Neutrophil (primary cell): Measurements from ENCODE around the gene WNK1.

ENCODE experiments used
- H3K27ac ChIP-seq: fragments of 200-600 bp; sonication (generic); 2 replicates; pipeline ENCODE4 v1.5.1; 2016; ENCODE audit warnings: mild to moderate bottlenecking, moderate library complexity
- H3K27me3 ChIP-seq: fragments of 200-600 bp; sonication (generic); 2 replicates; pipeline ENCODE4 v1.6.0; 2016; ENCODE audit warnings: mild to moderate bottlenecking
- H3K36me3 ChIP-seq: fragments of 200-600 bp; sonication (generic); 2 replicates; pipeline ENCODE4 v1.5.1; 2017
- H3K4me1 ChIP-seq, 2 experiments: fragments of 200-600 bp in 1 of 2; sonication (generic) in 1 of 2; 1 replicate in 1 of 2; 2 replicates in 1 of 2; pipeline versions ENCODE4 v1.5.1 to v1.6.1; 2013 to 2016; ENCODE audit warnings: low read depth in 1 of 2, low read length in 1 of 2, mild to moderate bottlenecking in 1 of 2, moderate library complexity in 1 of 2; ENCODE audit not compliant: control insufficient read depth in 1 of 2, insufficient read depth in 1 of 2
- H3K4me3 ChIP-seq, 2 experiments: fragments of 200-600 bp in 1 of 2; sonication (generic) in 1 of 2; 1 replicate in 1 of 2; 2 replicates in 1 of 2; pipeline ENCODE4 v1.5.1; 2013 to 2016; ENCODE audit warnings: low read depth in 1 of 2, low read length in 1 of 2, mild to moderate bottlenecking in 1 of 2, moderate library complexity in 1 of 2
- H3K9me3 ChIP-seq: fragments of 200-600 bp; sonication (generic); 2 replicates; pipeline ENCODE4 v1.5.1; 2016
- CTCF ChIP-seq: fragments of 200-600 bp; sonication (generic); IDR thresholded peaks from 2 replicates; pipeline ENCODE4 v1.5.1; 2016; ENCODE audit warnings: antibody characterized with exemption

WNK1 gene

DNA sequence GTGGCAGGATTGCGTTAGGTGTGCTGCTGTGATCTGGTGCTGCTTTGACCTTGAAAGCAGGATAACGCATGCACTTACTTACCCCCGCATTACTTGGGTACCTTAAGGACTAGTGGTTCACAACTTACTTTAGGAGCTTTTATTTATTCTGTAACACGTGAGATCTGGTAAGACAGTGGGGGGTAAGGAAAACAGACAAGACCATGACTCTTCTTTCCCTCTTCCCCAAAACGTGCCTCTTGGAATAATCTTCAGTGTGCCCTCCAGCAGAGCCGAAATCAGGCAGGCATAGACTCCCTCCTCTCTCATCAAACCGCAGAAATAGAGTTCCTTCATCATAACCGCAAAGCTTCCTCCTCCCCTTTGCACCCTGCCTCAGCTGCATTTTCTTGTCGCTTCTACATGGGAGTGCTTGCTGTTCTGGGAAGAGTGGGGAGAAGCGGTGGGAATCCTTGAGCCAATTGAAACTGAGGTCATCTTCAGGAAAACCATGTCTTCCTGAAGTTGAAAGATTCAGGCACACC is 153.7 kb downstream of the WNK1 start:
- no peaks in the 10 kb centered on the region for H3K9me3 ChIP-seq
- H3K4me3 ChIP-seq = no peak overlapping the region
- no peak for TF ChIP-seq CTCF
- peak overlapping the region; percentile 32 for H3K27ac ChIP-seq
- H3K4me1 ChIP-seq = peaks cover 9 to 14% of the 10 kb centered on the region in 2 experiments
- H3K27me3 ChIP-seq = no peaks in the 10 kb centered on the region
- peaks cover 93% of the 10 kb centered on the region for H3K36me3 ChIP-seq

DNA sequence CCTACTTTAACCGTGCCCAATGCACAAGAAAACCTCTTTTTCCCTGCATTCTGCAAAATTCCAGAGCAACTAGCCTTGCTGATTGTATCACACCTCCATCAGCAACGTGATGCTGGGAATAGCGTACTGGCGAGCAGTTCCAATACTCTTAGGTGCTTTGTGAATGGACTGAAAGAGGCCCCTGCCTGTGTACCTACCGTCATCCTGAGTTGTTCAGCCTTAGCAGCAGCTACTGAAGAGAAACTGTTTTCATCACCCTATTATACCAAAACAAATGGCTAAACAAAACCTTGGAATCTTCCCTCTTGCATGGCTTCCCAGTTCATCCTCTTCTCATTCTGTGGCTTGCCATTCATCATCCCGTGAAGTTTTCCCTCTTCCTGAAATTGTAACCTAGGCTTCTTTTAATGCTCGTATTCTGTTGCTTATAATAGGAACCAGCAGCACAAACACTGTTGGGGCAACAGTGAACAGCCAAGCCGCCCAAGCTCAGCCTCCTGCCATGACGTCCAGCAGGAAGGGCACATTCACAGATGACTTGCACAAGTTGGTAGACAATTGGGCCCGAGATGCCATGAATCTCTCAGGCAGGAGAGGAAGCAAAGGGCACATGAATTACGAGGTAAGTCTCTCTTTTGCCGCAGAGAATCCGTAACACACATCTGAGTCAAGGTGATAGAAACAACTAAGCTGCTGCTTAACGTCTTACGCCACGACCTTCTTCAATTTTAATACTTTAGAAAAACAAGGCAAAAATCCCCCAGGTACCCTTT is 155.2 kb downstream of the WNK1 start:
- Histone ChIP-seq H3K4me1 (peaks cover 9 to 23% of the 10 kb centered on the region in 2 experiments), H3K36me3 (peaks cover 78% of the 10 kb centered on the region), H3K4me3 (no peak overlapping the region), H3K27ac (no peak overlapping the region), H3K9me3 (no peaks in the 10 kb centered on the region), H3K27me3 (no peaks in the 10 kb centered on the region)
- no peak for TF ChIP-seq CTCF

GRCh38 chr12:909861-910260 is 157.5 kb downstream of the WNK1 start:
- no peak for TF ChIP-seq CTCF
- Histone ChIP-seq H3K36me3 (peaks cover 72% of the 10 kb centered on the region), H3K4me1 (peaks cover 13 to 31% of the 10 kb centered on the region in 2 experiments), H3K27ac (no peak overlapping the region), H3K9me3 (no peaks in the 10 kb centered on the region), H3K27me3 (no peaks in the 10 kb centered on the region), H3K4me3 (no peak overlapping the region)

DNA sequence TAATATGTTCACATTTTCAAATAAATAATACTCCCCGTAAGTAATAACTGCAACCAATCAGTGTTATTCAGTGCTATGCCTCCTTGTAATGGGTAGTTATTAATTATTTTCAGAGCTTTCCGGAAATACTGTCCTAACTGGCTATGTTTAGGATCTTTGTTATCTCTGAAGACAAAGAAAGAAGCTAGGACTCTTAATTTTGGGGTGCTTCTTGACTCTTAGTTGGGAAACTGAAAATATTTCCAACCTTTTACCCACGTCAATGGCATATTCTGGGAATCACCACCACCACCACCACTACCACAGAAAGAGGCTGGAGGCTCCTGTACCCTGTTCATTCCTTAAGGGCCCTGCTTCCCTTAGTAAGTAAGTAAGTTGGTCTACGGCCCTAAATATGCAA is 158.0 kb downstream of the WNK1 start:
- H3K9me3 ChIP-seq = no peaks in the 10 kb centered on the region
- H3K4me3 ChIP-seq = no peak overlapping the region
- H3K27me3 ChIP-seq = no peaks in the 10 kb centered on the region
- no peak for TF ChIP-seq CTCF
- H3K4me1 ChIP-seq = peaks cover 13 to 33% of the 10 kb centered on the region in 2 experiments
- H3K36me3 ChIP-seq = peaks cover 73% of the 10 kb centered on the region
- H3K27ac ChIP-seq = peak overlapping the region; percentile 60

DNA sequence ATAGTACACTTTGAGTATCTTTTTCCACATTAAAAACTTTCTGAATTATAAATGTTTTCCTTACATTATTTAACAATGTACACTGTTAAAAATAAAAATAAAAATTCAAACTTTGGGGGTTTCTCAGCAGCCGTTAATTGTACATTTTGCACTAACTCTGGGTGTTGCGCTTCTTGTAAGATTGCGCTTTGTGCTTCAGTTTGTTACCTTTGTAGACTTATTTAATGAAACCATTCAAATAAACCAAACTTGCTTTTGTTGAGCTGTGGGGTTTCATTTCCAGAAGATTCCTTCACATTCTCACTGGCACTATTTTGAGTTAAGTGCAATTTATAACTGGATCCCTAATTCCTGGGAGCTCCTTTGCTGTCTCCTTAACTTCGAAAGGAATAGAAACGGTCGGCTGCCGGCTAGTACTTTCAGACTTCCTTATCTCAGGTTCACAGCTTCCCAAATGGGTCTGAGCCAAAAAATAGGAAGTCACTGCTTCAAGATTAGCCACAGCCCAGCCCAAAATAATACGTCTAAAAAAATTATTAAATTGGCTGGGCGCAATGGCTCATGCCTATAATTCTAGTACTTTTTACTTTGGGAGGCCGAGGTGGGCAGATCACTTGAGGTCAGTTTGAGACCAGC is 158.9 kb downstream of the WNK1 start:
- no peaks in the 10 kb centered on the region for H3K9me3 ChIP-seq
- no peaks in the 10 kb centered on the region for H3K27me3 ChIP-seq
- peaks cover 67% of the 10 kb centered on the region for H3K36me3 ChIP-seq
- TF ChIP-seq CTCF = no peak
- H3K4me3 ChIP-seq = no peak overlapping the region
- peaks cover 4 to 27% of the 10 kb centered on the region in 2 experiments for H3K4me1 ChIP-seq
- H3K27ac ChIP-seq = peak overlapping the region; percentile 60
